ENCODE data around the gene REPIN1. TPM values are rescaled to one million over a fixed set of nuclear protein-coding genes. Genes with fewer than 3 reads are reported as not detected.

REPIN1 gene
- total and polyA plus RNA-seq, 9 of the 15 experiments (the other 6 are each of a cell fraction or from before 2014, with no cell fraction given), result 8.1 to 283 (median 94.3) TPM

DNA sequence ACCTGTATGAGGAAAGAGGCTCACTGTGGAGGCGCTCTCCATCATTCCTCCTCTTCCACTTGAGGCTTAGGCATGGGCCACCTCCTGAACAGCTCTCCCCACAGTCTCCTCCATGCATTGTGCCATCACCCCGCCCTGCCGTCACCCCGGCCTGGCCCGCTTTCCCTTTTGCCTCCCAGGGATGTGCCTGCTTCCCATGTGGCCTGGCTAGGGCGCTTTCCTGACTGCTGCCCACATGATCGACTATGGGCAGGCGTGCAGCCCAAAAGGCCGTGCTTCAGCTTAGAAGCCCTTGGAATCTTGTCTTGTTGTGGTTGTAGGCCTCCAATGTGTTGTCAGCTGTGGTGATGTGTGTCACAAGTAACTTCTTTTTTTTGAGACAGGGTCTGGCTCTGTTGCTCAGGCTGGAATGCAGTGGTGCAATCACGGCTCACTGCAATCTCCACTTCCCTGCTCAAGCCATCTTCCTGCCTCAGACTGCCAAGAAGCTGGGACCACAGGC lies 43.5 kb upstream of the REPIN1 start (continued):
- TF ChIP-seq ZNF146 (CRISPR knock-in tag; IDR thresholded peaks at IDR 0.05; ENCODE audit: unreplicated experiment) (no peak), ZFP1 (CRISPR knock-in tag; IDR thresholded peaks at IDR 0.05) (no peak), NCOR1 (IDR thresholded peaks at IDR 0.05) (no peak), ZNF696 (CRISPR knock-in tag; conservative IDR thresholded peaks at IDR 0.05) (no peak), NR3C1 (CRISPR knock-in tag; IDR thresholded peaks at IDR 0.05) (no peak), JUN (IDR thresholded peaks at IDR 0.05; ENCODE audit: borderline replicate concordance, low read depth, low read length) (no peak), JUN (CRISPR knock-in tag; IDR thresholded peaks at IDR 0.05; ENCODE audit: borderline replicate concordance) (no peak), PCBP1 (IDR thresholded peaks at IDR 0.05; ENCODE audit: low read depth, low read length, poor library complexity, severe bottlenecking) (no peak), RBFOX2 (IDR thresholded peaks at IDR 0.05; ENCODE audit: low read depth, low read length) (peak; percentile 52), SRSF1 (IDR thresholded peaks at IDR 0.05; ENCODE audit: low read depth, low read length) (no peak), BDP1 (IDR thresholded peaks at IDR 0.05; ENCODE audit: insufficient read depth, insufficient read length) (no peak), U2AF2 (optimal IDR thresholded peaks at IDR 0.05; ENCODE audit: low read depth, low read length) (no peak), MEF2A (IDR thresholded peaks at IDR 0.05; ENCODE audit: control insufficient read depth, low read depth, low read length) (no peak), POLR2B (IDR thresholded peaks at IDR 0.05; ENCODE audit: low read depth, partially characterized antibody) (no peak), CHD1 (IDR thresholded peaks at IDR 0.05; ENCODE audit: low read length) (peak; percentile 38), POLR2G (IDR thresholded peaks at IDR 0.05; ENCODE audit: low read depth, low read length) (peak; percentile 47; the same call in 1 of the 2 replicates), ZNF699 (CRISPR knock-in tag; IDR thresholded peaks at IDR 0.05; ENCODE audit: insufficient replicate concordance) (no peak), FOXA3 (CRISPR knock-in tag; conservative IDR thresholded peaks at IDR 0.05 in 1 of 2, IDR thresholded peaks at IDR 0.05 in 1 of 2) (no peak)
- TF ChIP-seq, protein P1, sequence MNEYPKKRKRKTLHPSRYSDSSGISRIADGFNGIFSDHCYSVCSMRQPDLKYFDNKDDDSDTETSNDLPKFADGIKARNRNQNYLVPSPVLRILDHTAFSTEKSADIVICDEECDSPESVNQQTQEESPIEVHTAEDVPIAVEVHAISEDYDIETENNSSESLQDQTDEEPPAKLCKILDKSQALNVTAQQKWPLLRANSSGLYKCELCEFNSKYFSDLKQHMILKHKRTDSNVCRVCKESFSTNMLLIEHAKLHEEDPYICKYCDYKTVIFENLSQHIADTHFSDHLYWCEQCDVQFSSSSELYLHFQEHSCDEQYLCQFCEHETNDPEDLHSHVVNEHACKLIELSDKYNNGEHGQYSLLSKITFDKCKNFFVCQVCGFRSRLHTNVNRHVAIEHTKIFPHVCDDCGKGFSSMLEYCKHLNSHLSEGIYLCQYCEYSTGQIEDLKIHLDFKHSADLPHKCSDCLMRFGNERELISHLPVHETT (CRISPR knock-in tag; conservative IDR thresholded peaks at IDR 0.05 in 1 of 2, IDR thresholded peaks at IDR 0.05 in 1 of 2), result no peak
- TF ChIP-seq, protein P2, sequence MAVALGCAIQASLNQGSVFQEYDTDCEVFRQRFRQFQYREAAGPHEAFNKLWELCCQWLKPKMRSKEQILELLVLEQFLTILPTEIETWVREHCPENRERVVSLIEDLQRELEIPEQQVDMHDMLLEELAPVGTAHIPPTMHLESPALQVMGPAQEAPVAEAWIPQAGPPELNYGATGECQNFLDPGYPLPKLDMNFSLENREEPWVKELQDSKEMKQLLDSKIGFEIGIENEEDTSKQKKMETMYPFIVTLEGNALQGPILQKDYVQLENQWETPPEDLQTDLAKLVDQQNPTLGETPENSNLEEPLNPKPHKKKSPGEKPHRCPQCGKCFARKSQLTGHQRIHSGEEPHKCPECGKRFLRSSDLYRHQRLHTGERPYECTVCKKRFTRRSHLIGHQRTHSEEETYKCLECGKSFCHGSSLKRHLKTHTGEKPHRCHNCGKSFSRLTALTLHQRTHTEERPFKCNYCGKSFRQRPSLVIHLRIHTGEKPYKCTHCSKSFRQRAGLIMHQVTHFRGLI (CRISPR knock-in tag; IDR thresholded peaks at IDR 0.05), result no peak
- TF ChIP-seq, protein P3, sequence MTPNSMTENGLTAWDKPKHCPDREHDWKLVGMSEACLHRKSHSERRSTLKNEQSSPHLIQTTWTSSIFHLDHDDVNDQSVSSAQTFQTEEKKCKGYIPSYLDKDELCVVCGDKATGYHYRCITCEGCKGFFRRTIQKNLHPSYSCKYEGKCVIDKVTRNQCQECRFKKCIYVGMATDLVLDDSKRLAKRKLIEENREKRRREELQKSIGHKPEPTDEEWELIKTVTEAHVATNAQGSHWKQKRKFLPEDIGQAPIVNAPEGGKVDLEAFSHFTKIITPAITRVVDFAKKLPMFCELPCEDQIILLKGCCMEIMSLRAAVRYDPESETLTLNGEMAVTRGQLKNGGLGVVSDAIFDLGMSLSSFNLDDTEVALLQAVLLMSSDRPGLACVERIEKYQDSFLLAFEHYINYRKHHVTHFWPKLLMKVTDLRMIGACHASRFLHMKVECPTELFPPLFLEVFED (CRISPR knock-in tag; conservative IDR thresholded peaks at IDR 0.05), result no peak
- TF ChIP-seq, protein P4, sequence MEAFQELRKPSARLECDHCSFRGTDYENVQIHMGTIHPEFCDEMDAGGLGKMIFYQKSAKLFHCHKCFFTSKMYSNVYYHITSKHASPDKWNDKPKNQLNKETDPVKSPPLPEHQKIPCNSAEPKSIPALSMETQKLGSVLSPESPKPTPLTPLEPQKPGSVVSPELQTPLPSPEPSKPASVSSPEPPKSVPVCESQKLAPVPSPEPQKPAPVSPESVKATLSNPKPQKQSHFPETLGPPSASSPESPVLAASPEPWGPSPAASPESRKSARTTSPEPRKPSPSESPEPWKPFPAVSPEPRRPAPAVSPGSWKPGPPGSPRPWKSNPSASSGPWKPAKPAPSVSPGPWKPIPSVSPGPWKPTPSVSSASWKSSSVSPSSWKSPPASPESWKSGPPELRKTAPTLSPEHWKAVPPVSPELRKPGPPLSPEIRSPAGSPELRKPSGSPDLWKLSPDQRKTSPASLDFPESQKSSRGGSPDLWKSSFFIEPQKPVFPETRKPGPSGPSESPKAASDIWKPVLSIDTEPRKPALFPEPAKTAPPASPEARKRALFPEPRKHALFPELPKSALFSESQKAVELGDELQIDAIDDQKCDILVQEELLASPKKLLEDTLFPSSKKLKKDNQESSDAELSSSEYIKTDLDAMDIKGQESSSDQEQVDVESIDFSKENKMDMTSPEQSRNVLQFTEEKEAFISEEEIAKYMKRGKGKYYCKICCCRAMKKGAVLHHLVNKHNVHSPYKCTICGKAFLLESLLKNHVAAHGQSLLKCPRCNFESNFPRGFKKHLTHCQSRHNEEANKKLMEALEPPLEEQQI (IDR thresholded peaks at IDR 0.05), result no peak

Measured in K562 (cell line).